Stimulated activated CD4-positive, alpha-beta T cell treated with anti-CD3 and anti-CD28 coated beads, Interleukin-12 subunit alpha, Interleukin-12 subunit beta, amount 100 ng/mL, for 4 hours (primary cell): Measurements from ENCODE around the gene JAKMIP3.

Experiments
- DNase-seq: peaks from one replicate; pipeline ENCODE4 v3.0.0-alpha.2; 2020

The JAKMIP3 gene

GRCh38 chr10:132100091-132100481 lies 34.3 kb downstream of the JAKMIP3 start:
- no peak for DNase-seq

DNA sequence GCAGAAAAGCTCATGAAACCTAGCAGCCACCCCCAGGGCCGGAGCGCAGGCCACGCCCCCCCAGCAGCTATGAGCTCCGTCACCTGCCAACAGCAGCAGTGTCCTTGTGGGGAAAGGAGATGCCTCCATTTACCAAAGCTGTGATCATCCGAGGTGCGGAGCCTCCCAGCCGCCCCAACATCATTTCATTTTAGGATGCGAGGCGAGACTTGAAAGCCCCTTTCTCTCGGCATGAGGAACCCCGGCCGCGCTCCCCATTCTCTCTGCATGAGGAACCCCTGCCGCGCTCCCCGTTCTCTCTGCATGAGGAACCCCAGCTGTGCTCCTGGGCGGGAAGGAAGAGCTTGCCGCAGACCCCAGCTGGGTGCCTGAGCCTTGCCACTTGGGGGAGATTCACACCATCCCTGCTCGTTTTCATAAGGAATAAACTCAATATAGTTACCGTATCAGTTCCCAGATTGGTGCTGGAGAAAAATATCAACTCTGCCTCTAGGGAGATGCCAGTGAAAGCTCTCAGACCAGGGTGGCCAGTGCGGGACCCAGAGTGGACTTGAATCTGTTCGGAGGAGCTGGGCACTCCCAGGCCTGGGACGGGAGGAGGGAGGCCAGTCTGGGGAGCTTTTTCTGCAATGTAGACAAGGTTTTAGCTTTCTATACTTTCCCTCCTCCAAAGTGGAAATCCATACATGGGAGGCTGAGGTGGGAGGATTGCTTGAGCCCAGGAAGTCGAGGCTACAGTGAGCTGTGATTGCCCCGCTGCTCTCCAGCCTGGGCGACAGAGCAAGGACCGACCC lies 35.0 kb downstream of the JAKMIP3 start:
- DNase-seq: no peak

GRCh38 chr10:132101529-132101928 lies 35.8 kb downstream of the JAKMIP3 start:
- DNase-seq: no peak

- DNase-seq: no peak
These were observed 36.4 kb downstream of the JAKMIP3 start for GRCh38 chr10:132102071-132102716.

DNA sequence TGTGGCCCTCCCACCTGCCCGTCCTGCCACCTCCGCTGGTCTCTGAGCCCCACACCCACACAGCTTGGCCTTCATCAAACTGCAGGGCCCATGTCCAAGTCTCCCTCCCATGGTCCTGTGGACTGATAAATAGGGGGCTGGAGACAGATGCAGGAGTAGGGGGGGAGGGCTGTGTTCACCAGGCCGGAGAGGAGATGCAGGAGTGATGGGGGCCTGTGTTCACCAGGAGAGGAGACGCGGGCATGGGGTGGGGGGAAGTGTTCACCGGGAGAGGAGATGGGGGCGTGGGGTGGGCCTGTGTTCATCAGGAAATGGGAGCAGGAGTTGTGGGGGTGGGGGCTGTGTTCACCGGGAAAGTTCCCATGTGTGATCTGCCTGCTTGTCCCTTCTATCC lies 37.0 kb downstream of the JAKMIP3 start:
- DNase-seq: no peak

GRCh38 chr10:132103116-132103910 lies 37.6 kb downstream of the JAKMIP3 start:
- DNase-seq: no peak

GRCh38 chr10:132104062-132104461 lies 38.3 kb downstream of the JAKMIP3 start:
- no peak for DNase-seq

- DNase-seq: no peak
These were observed 38.9 kb downstream of the JAKMIP3 start for GRCh38 chr10:132104471-132105301.

DNA sequence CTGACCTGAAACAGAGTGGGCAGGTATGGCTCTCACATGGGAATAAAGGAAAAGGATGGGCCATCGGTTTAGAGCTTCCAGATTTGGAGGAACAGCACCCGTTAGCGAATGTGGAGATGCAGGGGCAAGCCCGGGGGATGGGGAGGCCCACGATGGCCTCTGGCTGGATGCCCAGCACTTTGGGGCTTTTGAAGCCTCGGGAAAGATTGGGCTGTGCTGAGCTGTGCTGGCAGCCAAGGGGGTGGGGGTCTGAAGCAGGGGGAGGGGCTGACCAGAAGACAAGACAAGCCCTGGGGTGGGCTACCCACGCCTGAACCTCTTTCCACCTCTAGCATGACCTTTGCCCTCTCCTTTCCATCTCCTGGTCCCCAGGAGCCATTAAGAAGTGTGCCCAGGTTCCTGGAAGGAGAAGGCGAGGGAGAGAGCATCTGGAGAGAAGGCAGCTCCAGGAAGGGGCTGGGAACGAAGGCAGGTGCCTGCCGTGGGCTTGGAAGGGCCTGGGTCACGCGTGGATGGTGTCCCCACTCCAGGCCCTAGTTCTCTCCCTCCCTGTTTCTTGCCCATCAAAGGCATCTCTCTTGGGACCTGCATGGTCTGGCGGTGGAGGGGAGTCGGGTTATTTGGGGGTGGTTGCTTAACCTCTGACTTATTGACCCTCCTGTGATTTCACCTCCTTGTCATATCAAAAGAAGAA lies 39.7 kb downstream of the JAKMIP3 start:
- DNase-seq: no peak

DNA sequence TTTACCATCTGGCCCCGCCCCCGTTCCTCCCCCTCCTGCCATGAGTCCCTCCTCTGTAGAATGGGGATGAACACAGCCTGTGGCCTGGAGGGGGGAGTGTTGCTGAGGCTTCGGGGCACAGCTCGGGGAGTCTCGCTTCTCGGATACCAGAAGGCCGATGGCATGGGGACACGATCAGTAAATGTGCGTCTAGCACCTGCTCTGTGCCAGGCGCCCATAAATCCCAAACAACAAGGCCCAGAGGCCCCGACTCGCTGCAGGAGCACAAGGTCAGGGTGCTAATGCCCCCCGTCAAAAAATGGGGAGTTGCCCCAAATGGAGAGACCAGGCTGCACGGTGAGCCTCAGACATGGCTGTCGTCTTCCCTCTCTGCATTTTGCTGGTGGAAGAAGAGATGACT lies 40.7 kb downstream of the JAKMIP3 start:
- DNase-seq: no peak

DNA sequence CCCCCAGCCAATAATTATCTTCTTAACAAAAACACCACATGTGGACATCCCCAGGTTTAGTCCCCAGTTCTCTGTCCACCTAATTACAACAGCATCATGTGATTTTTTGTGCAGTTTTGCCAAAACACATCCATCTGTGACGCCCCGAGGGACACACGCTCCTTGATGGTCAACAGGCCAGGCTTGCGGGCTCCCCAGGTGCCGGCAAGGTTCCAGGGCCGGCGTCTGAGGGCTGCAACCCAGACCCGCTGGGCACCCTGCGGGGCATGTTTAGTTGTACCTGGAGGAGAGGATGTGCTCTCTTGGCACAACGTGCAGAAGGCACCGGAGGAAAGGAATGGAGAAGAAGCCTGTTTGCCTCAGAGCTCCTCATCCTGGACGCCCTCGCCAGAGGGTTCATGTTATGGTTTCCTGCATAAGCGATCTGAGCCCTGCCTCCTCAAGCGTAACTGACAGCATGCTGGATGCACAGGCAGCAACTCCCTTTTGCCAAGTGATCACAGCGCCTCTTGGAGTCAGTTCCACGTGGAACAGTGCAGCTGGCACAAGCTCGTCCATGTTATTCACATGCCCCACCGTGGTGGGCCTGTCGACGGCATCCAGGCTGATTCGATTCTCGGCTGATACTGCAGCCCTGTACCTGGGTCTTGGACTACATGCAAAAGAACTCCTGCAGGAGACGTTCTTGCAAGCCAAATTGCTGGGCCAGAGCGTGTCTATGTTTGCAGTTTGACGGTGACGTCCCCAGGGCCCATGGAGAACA lies 41.6 kb downstream of the JAKMIP3 start:
- no peak for DNase-seq

DNA sequence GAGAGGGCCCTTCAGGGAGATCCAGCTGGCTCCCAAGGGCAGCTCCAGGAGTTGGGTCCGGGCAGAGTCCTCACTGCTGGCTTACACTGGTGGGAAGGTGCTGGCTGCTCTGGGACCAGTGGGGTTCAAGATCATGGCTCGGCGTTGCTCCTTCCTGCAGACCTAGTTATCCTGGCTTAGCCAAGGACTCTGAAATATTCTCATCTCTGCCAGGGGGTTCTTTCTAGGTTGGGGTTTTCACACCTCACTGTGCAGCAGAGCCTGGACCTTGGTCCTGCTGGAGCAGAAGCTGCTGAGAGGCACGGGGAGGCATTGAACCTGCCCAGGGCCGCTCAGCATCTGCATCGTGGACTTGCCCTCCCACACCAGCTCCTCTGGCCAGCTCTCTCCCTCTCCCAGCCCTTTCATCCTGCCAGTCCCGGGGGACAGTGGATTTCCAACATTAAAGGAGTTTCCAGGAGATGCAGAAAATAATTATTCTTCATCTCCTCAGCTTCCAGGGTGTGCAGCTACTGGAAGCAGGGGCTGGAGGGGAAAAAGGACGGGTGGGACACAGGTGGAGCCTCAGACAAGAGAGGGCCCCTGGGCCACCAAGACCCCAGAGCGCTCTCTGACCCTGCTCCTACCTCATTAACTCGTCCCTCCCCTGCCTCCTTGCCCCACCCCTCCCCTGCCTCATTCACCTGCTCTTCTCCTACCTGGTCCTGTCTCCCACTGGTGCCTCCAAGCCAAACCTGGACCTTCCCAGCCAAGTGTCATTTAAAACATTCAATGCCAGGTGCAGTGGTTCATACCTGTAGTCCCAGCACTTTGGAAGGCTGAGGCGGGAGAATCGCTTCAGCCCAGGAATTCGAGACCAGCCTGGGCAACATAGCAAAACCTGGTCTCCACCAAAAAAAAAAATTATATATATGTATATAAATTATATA lies 42.5 kb downstream of the JAKMIP3 start:
- DNase-seq: no peak

GRCh38 chr10:132109341-132110110 lies 43.8 kb downstream of the JAKMIP3 start:
- no peak for DNase-seq

DNA sequence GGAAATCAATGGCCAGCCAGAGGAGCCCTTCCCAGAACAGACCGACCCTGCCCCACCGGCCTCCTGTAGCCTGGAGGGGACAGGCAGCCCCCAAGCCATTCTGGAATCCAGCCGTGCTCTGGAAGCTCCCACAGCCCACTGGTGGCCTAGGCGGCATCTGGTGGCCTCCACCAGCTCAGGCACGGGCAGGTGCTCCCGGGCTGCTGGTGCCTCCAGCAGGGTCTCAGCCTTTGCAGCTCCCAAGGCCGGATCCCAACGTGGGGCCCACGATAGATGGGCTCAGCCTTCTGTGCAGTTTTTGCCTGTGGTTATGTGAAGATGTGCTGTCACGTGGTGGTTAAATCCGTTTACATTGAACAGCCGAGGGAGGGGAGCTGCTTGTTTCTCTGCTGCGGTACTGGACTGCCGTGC lies 44.4 kb downstream of the JAKMIP3 start:
- DNase-seq: no peak

- no peak for DNase-seq
These were observed 45.0 kb downstream of the JAKMIP3 start for GRCh38 chr10:132110713-132111112.

DNA sequence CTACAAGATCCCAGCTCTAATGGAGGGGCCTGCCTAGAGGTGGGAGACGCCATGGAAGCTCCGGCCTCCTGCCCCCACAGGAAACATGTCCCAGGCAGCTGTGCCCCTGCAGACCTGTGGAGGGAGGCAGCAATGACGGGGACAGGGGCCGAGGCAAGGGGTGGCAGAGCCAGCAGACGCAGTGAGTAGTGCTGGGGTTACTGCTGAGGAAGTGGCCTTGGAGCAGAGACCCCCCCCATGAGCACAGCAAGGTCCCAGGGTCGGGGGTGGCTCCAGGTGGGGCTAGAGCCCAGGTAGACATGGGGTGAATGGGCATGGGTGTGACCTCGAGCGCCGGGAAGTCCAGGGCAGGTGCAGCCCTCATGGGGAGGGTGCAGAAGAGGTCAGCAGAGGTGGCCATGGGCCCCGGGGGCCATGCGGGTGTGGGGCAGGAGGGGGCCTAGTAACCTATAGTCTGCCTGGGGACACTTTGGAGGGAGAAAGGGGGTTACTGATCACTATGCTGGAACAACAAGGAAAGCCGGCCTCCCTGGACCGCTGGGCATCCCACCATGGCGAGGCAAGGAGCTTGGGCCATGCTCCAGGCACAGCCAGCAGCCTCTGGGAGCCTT lies 45.5 kb downstream of the JAKMIP3 start:
- no peak for DNase-seq

DNA sequence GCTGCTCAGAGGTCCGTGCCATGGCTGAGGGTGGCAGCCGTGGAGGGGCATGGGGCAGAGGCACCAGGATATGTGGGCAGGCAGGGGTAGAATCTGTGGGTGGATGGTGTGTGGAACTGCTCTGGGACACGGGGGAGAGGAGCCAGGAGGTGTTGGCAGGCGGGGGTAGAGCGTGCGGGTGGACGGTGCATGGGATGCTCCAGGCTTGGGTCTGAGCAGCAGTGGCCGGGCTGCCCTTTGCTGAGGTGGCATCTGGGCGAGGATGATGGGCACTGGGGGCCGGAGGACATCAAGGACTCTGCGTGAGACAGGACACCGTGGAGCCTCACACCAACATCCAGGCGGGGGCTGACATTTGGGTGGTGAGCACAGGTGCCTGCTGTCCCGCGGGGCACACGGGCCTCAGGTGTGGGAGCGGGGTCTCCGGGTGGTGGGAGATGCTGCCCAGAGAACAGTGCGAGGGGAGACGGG lies 46.2 kb downstream of the JAKMIP3 start:
- DNase-seq: no peak

- DNase-seq: no peak
These were observed 46.9 kb downstream of the JAKMIP3 start for GRCh38 chr10:132112611-132113010.

- no peak for DNase-seq
These were observed 47.5 kb downstream of the JAKMIP3 start for GRCh38 chr10:132113206-132113605.
